Measurements from ENCODE around the gene TMEM59L. TPM values are rescaled to one million over a fixed set of nuclear protein-coding genes. Genes with fewer than 3 reads are reported as not detected.

The TMEM59L gene
- total and polyA plus RNA-seq, 8 donors: 1.6 to 41.9 (median 33.5) TPM

GRCh38 chr19:18651300-18651699 is 38.6 kb downstream of the TMEM59L start:
- Histone ChIP-seq H3K4me3 (no peak overlapping the region), H3K27me3 (no peaks in the 10 kb centered on the region), H3K4me1 (peaks cover 11 to 38% of the 10 kb centered on the region in 2 donors), H3K9me3 (no peaks in the 10 kb centered on the region), H3K36me3 (no peaks in the 10 kb centered on the region), H3K27ac (no peak overlapping the region)
- DNase-seq (no peak), ATAC-seq (no peak)
- intact Hi-C loops (cut with DNase I): no loop called here
- TF ChIP-seq CTCF (IDR thresholded peaks at IDR 0.05): no peak

- intact Hi-C loops (cut with DNase I): no loop called here
- Histone ChIP-seq H3K27ac (no peak overlapping the region), H3K9me3 (no peaks in the 10 kb centered on the region), H3K4me3 (no peak overlapping the region), H3K27me3 (no peaks in the 10 kb centered on the region), H3K36me3 (no peaks in the 10 kb centered on the region), H3K4me1 (peaks cover 11 to 38% of the 10 kb centered on the region in 2 donors)
- ATAC-seq (no peak), DNase-seq (no peak)
- TF ChIP-seq CTCF (IDR thresholded peaks at IDR 0.05): no peak
Measured at GRCh38 chr19:18651733-18652132, 39.1 kb downstream of the TMEM59L start.

GRCh38 chr19:18653853-18654252 is 41.2 kb downstream of the TMEM59L start:
- no peak for ATAC-seq
- no peaks in the 10 kb centered on the region for H3K9me3 ChIP-seq
- H3K27me3 ChIP-seq: no peaks in the 10 kb centered on the region
- no peaks in the 10 kb centered on the region for H3K36me3 ChIP-seq
- no peak overlapping the region for H3K27ac ChIP-seq
- intact Hi-C loops (cut with DNase I): no loop called here
- TF ChIP-seq CTCF (IDR thresholded peaks at IDR 0.05): no peak
- peaks cover 11 to 31% of the 10 kb centered on the region in 2 donors for H3K4me1 ChIP-seq
- no peak for DNase-seq
- H3K4me3 ChIP-seq: no peak overlapping the region

GRCh38 chr19:18654469-18654868 is 41.8 kb downstream of the TMEM59L start:
- Histone ChIP-seq H3K4me3 (no peak overlapping the region), H3K27ac (no peak overlapping the region), H3K4me1 (peaks cover 10 to 31% of the 10 kb centered on the region in 2 donors), H3K36me3 (no peaks in the 10 kb centered on the region), H3K9me3 (no peaks in the 10 kb centered on the region), H3K27me3 (no peaks in the 10 kb centered on the region)
- ATAC-seq (no peak), DNase-seq (no peak)
- intact Hi-C loops (cut with DNase I): no loop called here
- no peak for TF ChIP-seq CTCF (IDR thresholded peaks at IDR 0.05)

GRCh38 chr19:18655173-18655844 is 42.6 kb downstream of the TMEM59L start:
- intact Hi-C loops (cut with DNase I): no loop called here
- no peak for TF ChIP-seq CTCF (IDR thresholded peaks at IDR 0.05)
- Histone ChIP-seq H3K36me3 (no peaks in the 10 kb centered on the region), H3K27ac (no peak overlapping the region), H3K9me3 (no peaks in the 10 kb centered on the region), H3K27me3 (no peaks in the 10 kb centered on the region), H3K4me3 (no peak overlapping the region), H3K4me1 (peaks cover 10 to 30% of the 10 kb centered on the region in 2 donors)
- ATAC-seq: no peak
- DNase-seq: no peak
